Upper lobe of right lung (tissue), 1 donor: ENCODE results near the gene HOXB8. TPM values are rescaled to one million over a fixed set of nuclear protein-coding genes. Genes with fewer than 3 reads are reported as not detected.
A peak's percentile ranks its signal among the peaks of the same experiment; 100 is the strongest.

Experiments used
- ATAC-seq: fragments of 200-7000 bp; cut with Tn5 transposase; one replicate; pipeline ENCODE4 v1.9.1; 2020; ENCODE audit warnings: mild to moderate bottlenecking, moderate library complexity
- DNase-seq: peaks from one replicate; pipeline ENCODE4 v3.0.0-alpha.2; 2020
- H3K27ac ChIP-seq: fragments of 200-600 bp; one replicate; pipeline ENCODE4 v1.8.0; 2022
- H3K27me3 ChIP-seq: fragments of 200-600 bp; one replicate; pipeline ENCODE4 v1.8.0; 2022; ENCODE audit warnings: mild to moderate bottlenecking
- H3K36me3 ChIP-seq: fragments of 200-600 bp; one replicate; pipeline ENCODE4 v1.8.0; 2022
- H3K4me1 ChIP-seq: fragments of 200-600 bp; one replicate; pipeline ENCODE4 v1.8.0; 2022
- H3K4me3 ChIP-seq: fragments of 200-600 bp; one replicate; pipeline ENCODE4 v1.8.0; 2022; ENCODE audit warnings: mild to moderate bottlenecking
- H3K9me3 ChIP-seq: fragments of 200-600 bp; one replicate; pipeline ENCODE4 v1.8.0; 2022
- CTCF ChIP-seq: fragments of 200-600 bp; IDR thresholded peaks from one replicate; pipeline ENCODE4 v1.8.0; 2022; ENCODE audit warnings: antibody characterized with exemption
- intact Hi-C: fragments of 100-400 bp; cut with DNase I; formaldehyde crosslinking; loops from one replicate; pipeline ENCODE4 v1.11.0; 2022
- total RNA-seq: library from RNA; stranded (reverse); fragmentation: NEBNext Ultra II Directional; extraction: Animal tissue kit (Norgen Biotek cat#: 25700); gene quantifications from one replicate; pipeline ENCODE4 v1.2.1, GENCODE V29; 2021
- donor health status: DM: no; HTN: yes; CAD: no; lungs with severe emphysema.

The HOXB8 gene
- total RNA-seq, 1 donor from 2014 or later, result 1.0 TPM

DNA sequence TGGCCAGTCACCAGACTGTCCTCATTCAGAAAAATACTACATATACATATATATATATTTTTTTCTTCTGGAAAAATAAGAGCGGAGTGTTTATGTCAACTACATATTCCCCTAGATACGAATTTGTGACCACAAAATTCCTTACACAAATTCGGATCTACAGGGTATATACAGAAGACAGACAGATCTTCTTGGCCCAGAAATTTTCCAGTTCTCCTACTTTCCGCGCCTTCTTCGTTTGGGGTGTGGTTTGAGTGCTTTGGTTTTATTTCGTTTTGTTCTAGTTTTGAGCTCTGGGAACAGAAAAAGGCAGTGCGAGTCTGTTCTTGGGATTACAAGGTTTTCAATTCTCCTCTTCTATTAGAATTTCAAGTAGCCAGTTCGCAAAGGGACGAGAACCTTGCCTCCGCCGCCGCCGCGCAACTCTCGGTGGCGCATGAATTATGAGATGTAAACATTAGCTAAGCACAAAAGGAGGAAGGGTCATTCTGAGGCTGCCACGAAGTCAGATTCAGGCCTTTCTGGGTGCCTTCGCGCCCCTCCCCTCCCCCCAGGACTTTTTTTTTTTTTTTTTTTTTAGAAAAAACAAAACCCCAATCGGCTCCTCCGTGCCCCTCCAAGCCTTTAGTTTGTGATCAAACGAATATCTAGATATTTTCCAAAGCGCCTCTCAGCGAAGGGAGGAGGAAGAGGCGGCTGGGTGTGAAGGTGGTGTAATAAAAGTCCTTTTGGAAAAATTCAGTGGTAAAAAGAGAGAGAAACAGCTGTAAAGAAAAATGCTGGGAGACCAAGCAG lies 35.1 kb downstream of the HOXB8 start:
- TF ChIP-seq CTCF, result no peak
- Histone ChIP-seq H3K4me1 (peaks cover 8% of the 10 kb centered on the region), H3K4me3 (peak overlapping the region; percentile 59), H3K27ac (peak overlapping the region; percentile 93), H3K27me3 (peaks cover 85% of the 10 kb centered on the region), H3K36me3 (no peaks in the 10 kb centered on the region), H3K9me3 (no peaks in the 10 kb centered on the region)
- ATAC-seq (no peak), DNase-seq (no peak)
- intact Hi-C loops, result no loop called here

- no peak for TF ChIP-seq CTCF
- Histone ChIP-seq H3K9me3 (no peaks in the 10 kb centered on the region), H3K36me3 (no peaks in the 10 kb centered on the region), H3K27ac (peak overlapping the region; percentile 93), H3K4me1 (peaks cover 6% of the 10 kb centered on the region), H3K4me3 (peak overlapping the region; percentile 59), H3K27me3 (peaks cover 83% of the 10 kb centered on the region)
- intact Hi-C loops, result no loop called here
- ATAC-seq (no peak), DNase-seq (no peak)
Measured at GRCh38 chr17:48579471-48579759, 35.7 kb downstream of the HOXB8 start.

DNA sequence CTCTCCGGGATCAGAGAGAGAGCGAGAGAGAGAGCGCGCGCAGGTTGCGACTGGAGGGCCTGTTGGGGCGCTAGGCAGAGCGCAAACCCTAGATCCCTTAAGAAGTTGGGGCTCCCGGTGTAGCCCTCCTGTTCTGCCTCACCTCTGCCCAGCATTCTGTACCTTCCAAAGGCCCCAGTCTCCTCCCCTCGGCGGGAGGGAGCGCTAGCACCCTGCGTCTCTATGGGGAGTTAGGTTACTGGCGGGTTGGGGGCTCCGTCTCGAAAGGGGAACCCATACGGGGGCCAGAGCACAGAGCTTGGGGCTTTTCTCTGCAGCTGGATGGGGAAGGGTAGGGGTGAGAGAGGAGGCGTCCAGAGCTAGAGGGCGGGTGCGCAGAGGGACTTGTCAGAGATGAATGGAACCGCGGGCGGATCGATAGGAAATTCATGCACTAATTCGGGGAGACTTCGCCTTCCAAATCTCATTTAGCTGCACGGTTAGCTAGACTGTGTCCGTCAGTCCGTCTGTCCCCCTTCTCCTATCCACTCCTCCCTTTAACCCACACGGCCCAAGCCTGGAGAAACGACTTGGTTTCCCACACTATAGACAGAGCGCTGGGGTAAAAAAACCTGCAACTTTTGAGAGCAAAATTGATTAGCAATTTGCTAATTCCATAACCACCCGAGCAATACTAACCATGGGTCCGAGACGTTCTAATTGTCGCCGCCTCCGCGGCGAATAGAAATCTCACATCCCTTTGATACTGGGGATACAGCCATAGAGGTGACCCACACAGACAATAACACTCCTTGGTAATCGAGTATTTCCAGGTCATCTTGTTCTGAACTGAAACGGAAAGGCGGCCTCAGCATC lies 36.2 kb downstream of the HOXB8 start:
- Histone ChIP-seq H3K27me3 (peaks cover 79% of the 10 kb centered on the region), H3K9me3 (no peaks in the 10 kb centered on the region), H3K4me3 (peak overlapping the region; percentile 59), H3K4me1 (peaks cover 6% of the 10 kb centered on the region), H3K36me3 (no peaks in the 10 kb centered on the region), H3K27ac (peak overlapping the region; percentile 93)
- intact Hi-C loops, result no loop called here
- DNase-seq, result no peak
- peak; percentile 15 for ATAC-seq
- no peak for TF ChIP-seq CTCF

- DNase-seq, result no peak
- H3K4me3 ChIP-seq, result peak within 1 kb of the TSS; percentile 59
- peak; percentile 55 for ATAC-seq
- H3K27me3 ChIP-seq, result peaks cover 79% of the 10 kb centered on the region
- peaks cover 6% of the 10 kb centered on the region for H3K4me1 ChIP-seq
- intact Hi-C loops, result no loop called here
- no peaks in the 10 kb centered on the region for H3K9me3 ChIP-seq
- H3K27ac ChIP-seq, result peak within 1 kb of the TSS; percentile 93
- no peaks in the 10 kb centered on the region for H3K36me3 ChIP-seq
- TF ChIP-seq CTCF, result no peak
Measured at GRCh38 chr17:48577946-48578615, 37.0 kb downstream of the HOXB8 start, which contains the start of gene HOXB4. Gene HOXB4, minus strand, starts transcription at chr17:48578350. Its CDS starts 31 bp downstream, at chr17:48578319.

GRCh38 chr17:48577330-48577945 lies 37.7 kb downstream of the HOXB8 start:
- DNase-seq (no peak), ATAC-seq (no peak)
- H3K36me3 ChIP-seq, result no peaks in the 10 kb centered on the region
- peak overlapping the region; percentile 83 for H3K27ac ChIP-seq
- H3K4me3 ChIP-seq, result peak overlapping the region; percentile 59
- no peak for TF ChIP-seq CTCF
- H3K4me1 ChIP-seq, result peaks cover 10% of the 10 kb centered on the region
- H3K27me3 ChIP-seq, result peaks cover 79% of the 10 kb centered on the region
- intact Hi-C loops, result no loop called here
- H3K9me3 ChIP-seq, result no peaks in the 10 kb centered on the region
